BE2C (cell line): ENCODE results near the gene DAPK1.

ENCODE experiments used
- DNase-seq: peaks from one replicate; pipeline ENCODE4 v3.0.0-alpha.2; 2020
- H3K27me3 ChIP-seq: fragments of 250-450 bp; sonication (Bioruptor Pico); 2 replicates; pipeline ENCODE4 v1.5.1; 2020; ENCODE audit warnings: mild to moderate bottlenecking
- H3K36me3 ChIP-seq: fragments of 250-450 bp; sonication (Bioruptor Pico); 2 replicates; pipeline ENCODE4 v1.5.1; 2020; ENCODE audit warnings: mild to moderate bottlenecking
- H3K4me1 ChIP-seq: fragments of 250-450 bp; sonication (Bioruptor Pico); 2 replicates; pipeline ENCODE4 v1.5.1; 2020
- H3K4me3 ChIP-seq: 2 replicates; pipeline ENCODE4 v1.5.1; 2011; ENCODE audit warnings: low read depth, low read length
- H3K9me3 ChIP-seq: fragments of 250-450 bp; sonication (Bioruptor Pico); 2 replicates; pipeline ENCODE4 v1.5.1; 2020
- CTCF ChIP-seq: IDR thresholded peaks from 2 replicates; pipeline ENCODE4 v1.5.1; 2012; ENCODE audit warnings: mild to moderate bottlenecking, low read depth, low read length

DAPK1 gene

GRCh38 chr9:87568401-87568800 is 70.7 kb downstream of the DAPK1 start:
- H3K9me3 ChIP-seq = no peaks in the 10 kb centered on the region
- H3K27me3 ChIP-seq = no peaks in the 10 kb centered on the region
- no peak for TF ChIP-seq CTCF
- no peaks in the 10 kb centered on the region for H3K36me3 ChIP-seq
- H3K4me1 ChIP-seq = peaks cover 46% of the 10 kb centered on the region
- DNase-seq = no peak
- H3K4me3 ChIP-seq = no peak overlapping the region

- Histone ChIP-seq H3K36me3 (no peaks in the 10 kb centered on the region), H3K27me3 (no peaks in the 10 kb centered on the region), H3K4me1 (peaks cover 46% of the 10 kb centered on the region), H3K9me3 (no peaks in the 10 kb centered on the region), H3K4me3 (peak overlapping the region; percentile 28)
- DNase-seq = peak; percentile 89
- TF ChIP-seq CTCF = no peak
These were observed 71.4 kb downstream of the DAPK1 start for GRCh38 chr9:87569008-87569509.

GRCh38 chr9:87569518-87569917 is 71.9 kb downstream of the DAPK1 start:
- Histone ChIP-seq H3K4me1 (peaks cover 46% of the 10 kb centered on the region), H3K9me3 (no peaks in the 10 kb centered on the region), H3K27me3 (no peaks in the 10 kb centered on the region), H3K36me3 (no peaks in the 10 kb centered on the region), H3K4me3 (peak overlapping the region; percentile 28)
- peak; percentile 52 for DNase-seq
- TF ChIP-seq CTCF = no peak

- Histone ChIP-seq H3K4me1 (peaks cover 41% of the 10 kb centered on the region), H3K36me3 (no peaks in the 10 kb centered on the region), H3K4me3 (no peak overlapping the region), H3K27me3 (no peaks in the 10 kb centered on the region), H3K9me3 (no peaks in the 10 kb centered on the region)
- TF ChIP-seq CTCF = no peak
- DNase-seq = no peak
These were observed 72.6 kb downstream of the DAPK1 start for GRCh38 chr9:87570000-87570908.

GRCh38 chr9:87572719-87573118 is 75.1 kb downstream of the DAPK1 start:
- no peaks in the 10 kb centered on the region for H3K36me3 ChIP-seq
- no peak overlapping the region for H3K4me3 ChIP-seq
- TF ChIP-seq CTCF = no peak
- no peak for DNase-seq
- no peaks in the 10 kb centered on the region for H3K9me3 ChIP-seq
- no peaks in the 10 kb centered on the region for H3K27me3 ChIP-seq
- peaks cover 26% of the 10 kb centered on the region for H3K4me1 ChIP-seq

GRCh38 chr9:87573841-87574342 is 76.2 kb downstream of the DAPK1 start:
- H3K36me3 ChIP-seq = no peaks in the 10 kb centered on the region
- no peaks in the 10 kb centered on the region for H3K9me3 ChIP-seq
- peaks cover 15% of the 10 kb centered on the region for H3K4me1 ChIP-seq
- no peak overlapping the region for H3K4me3 ChIP-seq
- no peak for DNase-seq
- no peak for TF ChIP-seq CTCF
- no peaks in the 10 kb centered on the region for H3K27me3 ChIP-seq
